ENCODE results near the gene ADCY2. TPM values are rescaled to one million over a fixed set of nuclear protein-coding genes. Genes with fewer than 3 reads are reported as not detected.

The ADCY2 gene
- total and polyA plus RNA-seq, 9 of the 15 experiments (the other 6 are each of a cell fraction or from before 2014, with no cell fraction given), result 0.01 to 0.15 (median 0.03) TPM; not detected in 5

- TF ChIP-seq TCF7 (IDR thresholded peaks at IDR 0.05; ENCODE audit: borderline replicate concordance), result no peak
- no peaks in the 10 kb centered on the region for H3K36me3 ChIP-seq (ENCODE audit: control insufficient read depth, insufficient read depth, low read length)
- intact Hi-C loops (cut with micrococcal nuclease), result no loop called here
Observed at GRCh38 chr5:7628820-7629219, 232.9 kb downstream of the ADCY2 start.

DNA sequence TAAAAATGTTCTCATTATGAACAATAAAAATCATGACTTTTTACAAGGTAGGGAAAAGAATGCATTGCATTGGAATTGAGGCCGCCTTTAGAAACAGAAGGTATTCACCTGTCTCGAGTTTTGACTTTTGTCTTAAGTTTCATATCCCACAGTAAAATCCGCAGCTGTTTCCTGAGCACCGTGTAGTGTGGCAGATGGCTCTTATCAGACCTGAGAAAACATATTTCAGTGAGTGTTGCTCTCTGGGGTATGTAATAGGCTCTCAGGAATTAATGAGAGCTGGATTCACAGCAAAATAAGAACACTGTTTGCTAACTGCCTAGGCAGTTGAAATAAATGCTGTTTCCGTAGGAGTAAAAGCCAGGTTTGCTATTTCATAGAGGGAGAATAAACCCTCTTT, 233.6 kb downstream of the ADCY2 start:
- WGBS (ENCODE audit: insufficient coverage, low coverage, missing lambda C conversion rate), result under 1% methylated on average over 5 of the region's 5 CpGs
- Histone ChIP-seq H3K36me3 (ENCODE audit: control insufficient read depth, insufficient read depth, low read length) (no peaks in the 10 kb centered on the region), H3K9ac (ENCODE audit: insufficient read depth in 1 of 2, low read depth in 2 of 2, low read length in 2 of 2) (no peak overlapping the region), H3K4me2 (ENCODE audit: insufficient read depth, low read length) (no peak overlapping the region), H3K4me1 (replicated peaks in 1 of 2; ENCODE audit: control insufficient read depth in 2 of 2, insufficient read depth in 2 of 2, low read length in 2 of 2) (no peaks in the 10 kb centered on the region), H3K27ac (ENCODE audit: extremely low read depth, low read depth, low read length) (no peak overlapping the region), H3K4me3 (no peak overlapping the region), H3K27me3 (ENCODE audit: control insufficient read depth in 2 of 2, insufficient read depth in 2 of 2, low read length in 2 of 2) (no peaks in the 10 kb centered on the region), H3K9me1 (ENCODE audit: control insufficient read depth, insufficient read depth, low read length) (no peaks in the 10 kb centered on the region), H2AFZ (ENCODE audit: low read depth, low read length) (no peak overlapping the region), H3K9me3 (replicated peaks; ENCODE audit: control insufficient read depth, insufficient read depth, low read depth, low read length) (no peaks in the 10 kb centered on the region), H3K79me2 (ENCODE audit: control insufficient read depth, insufficient read depth, low read length) (no peaks in the 10 kb centered on the region), H4K20me1 (replicated peaks; ENCODE audit: control insufficient read depth, insufficient read depth, low read length) (no peaks in the 10 kb centered on the region)
- intact Hi-C loops (cut with micrococcal nuclease) (no loop called here), in situ Hi-C loops (cut with MboI) (no loop called here)
- FAIRE-seq (no peak), ATAC-seq (no peak), DNase-seq (ENCODE audit: extremely low read depth in 1 of 4, low spot score in 3 of 4) (no peak)
- BruUV-seq (replicated peaks), result no TSS peak
- ChIA-PET CTCF (ENCODE audit: low intra/inter-chr PET ratio) (no interaction called here), POLR2A (no interaction called here)
- no peak for TF ChIP-seq ZKSCAN1 (IDR thresholded peaks at IDR 0.05; ENCODE audit: low read depth, low read length)
- no peak for TF ChIP-seq MTF1 (CRISPR knock-in tag; IDR thresholded peaks at IDR 0.05; ENCODE audit: borderline replicate concordance)
- TF ChIP-seq NBN (IDR thresholded peaks at IDR 0.05; ENCODE audit: low read depth), result no peak
- no peak for TF ChIP-seq IRF9 (tag; IDR thresholded peaks at IDR 0.05)
- no peak for TF ChIP-seq RBM39 (optimal IDR thresholded peaks at IDR 0.05; ENCODE audit: low read depth, low read length)
- no peak for TF ChIP-seq KAT8 (IDR thresholded peaks at IDR 0.05; ENCODE audit: low read depth)
- TF ChIP-seq, protein P1, sequence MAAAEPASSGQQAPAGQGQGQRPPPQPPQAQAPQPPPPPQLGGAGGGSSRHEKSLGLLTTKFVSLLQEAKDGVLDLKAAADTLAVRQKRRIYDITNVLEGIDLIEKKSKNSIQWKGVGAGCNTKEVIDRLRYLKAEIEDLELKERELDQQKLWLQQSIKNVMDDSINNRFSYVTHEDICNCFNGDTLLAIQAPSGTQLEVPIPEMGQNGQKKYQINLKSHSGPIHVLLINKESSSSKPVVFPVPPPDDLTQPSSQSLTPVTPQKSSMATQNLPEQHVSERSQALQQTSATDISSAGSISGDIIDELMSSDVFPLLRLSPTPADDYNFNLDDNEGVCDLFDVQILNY (CRISPR knock-in tag; IDR thresholded peaks at IDR 0.05), result no peak
- TF ChIP-seq JUN (IDR thresholded peaks at IDR 0.05; ENCODE audit: borderline replicate concordance, low read depth, low read length), result no peak
- TF ChIP-seq JUN (CRISPR knock-in tag; IDR thresholded peaks at IDR 0.05; ENCODE audit: borderline replicate concordance), result no peak
- TF ChIP-seq ESRRB (CRISPR knock-in tag; IDR thresholded peaks at IDR 0.05; ENCODE audit: borderline replicate concordance), result no peak
- TF ChIP-seq TBP (optimal IDR thresholded peaks at IDR 0.05; ENCODE audit: low read depth, low read length), result no peak
- TF ChIP-seq KLF13 (tag; IDR thresholded peaks at IDR 0.05; ENCODE audit: borderline replicate concordance, low read depth), result no peak
- no peak for TF ChIP-seq HINFP (tag; conservative IDR thresholded peaks at IDR 0.05; ENCODE audit: low read depth)

More at GRCh38 chr5:7628820-7629219, 232.9 kb downstream of the ADCY2 start:
- H2AFZ ChIP-seq (ENCODE audit: low read depth, low read length), result no peak overlapping the region
- POLR2A ChIA-PET, result interaction anchor here (1.1 kb wide), 1 partner anchor 21 kb away, joined by 3 read pairs; no protein-coding TSS in a partner anchor
- H3K4me1 ChIP-seq (replicated peaks in 1 of 2; ENCODE audit: control insufficient read depth in 2 of 2, insufficient read depth in 2 of 2, low read length in 2 of 2), result no peaks in the 10 kb centered on the region
- no peaks in the 10 kb centered on the region for H3K9me1 ChIP-seq (ENCODE audit: control insufficient read depth, insufficient read depth, low read length)
- H3K27ac ChIP-seq (ENCODE audit: extremely low read depth, low read depth, low read length), result no peak overlapping the region
- ATAC-seq (no peak), FAIRE-seq (no peak), DNase-seq (ENCODE audit: extremely low read depth in 1 of 4, low spot score in 3 of 4) (no peak)
- no peak overlapping the region for H3K4me2 ChIP-seq (ENCODE audit: insufficient read depth, low read length)
- in situ Hi-C loops (cut with MboI), result no loop called here
- CTCF ChIA-PET (ENCODE audit: low intra/inter-chr PET ratio), result no interaction called here
- no peaks in the 10 kb centered on the region for H4K20me1 ChIP-seq (replicated peaks; ENCODE audit: control insufficient read depth, insufficient read depth, low read length)
- no peaks in the 10 kb centered on the region for H3K79me2 ChIP-seq (ENCODE audit: control insufficient read depth, insufficient read depth, low read length)
- no peak overlapping the region for H3K9ac ChIP-seq (ENCODE audit: insufficient read depth in 1 of 2, low read depth in 2 of 2, low read length in 2 of 2)
- no peak overlapping the region for H3K4me3 ChIP-seq
- H3K27me3 ChIP-seq (ENCODE audit: control insufficient read depth in 2 of 2, insufficient read depth in 2 of 2, low read length in 2 of 2), result no peaks in the 10 kb centered on the region
- no peaks in the 10 kb centered on the region for H3K9me3 ChIP-seq (replicated peaks; ENCODE audit: control insufficient read depth, insufficient read depth, low read depth, low read length)
- BruUV-seq (replicated peaks), result no TSS peak
- WGBS (ENCODE audit: insufficient coverage, low coverage, missing lambda C conversion rate), result 3% methylated on average over 5 of the region's 5 CpGs

Measured in K562 (cell line).